ENCODE data around the gene PVALEF. TPM values are rescaled to one million over a fixed set of nuclear protein-coding genes. Genes with fewer than 3 reads are reported as not detected.

PVALEF gene
- total RNA-seq, 1 experiment from 2014 or later = not detected

DNA sequence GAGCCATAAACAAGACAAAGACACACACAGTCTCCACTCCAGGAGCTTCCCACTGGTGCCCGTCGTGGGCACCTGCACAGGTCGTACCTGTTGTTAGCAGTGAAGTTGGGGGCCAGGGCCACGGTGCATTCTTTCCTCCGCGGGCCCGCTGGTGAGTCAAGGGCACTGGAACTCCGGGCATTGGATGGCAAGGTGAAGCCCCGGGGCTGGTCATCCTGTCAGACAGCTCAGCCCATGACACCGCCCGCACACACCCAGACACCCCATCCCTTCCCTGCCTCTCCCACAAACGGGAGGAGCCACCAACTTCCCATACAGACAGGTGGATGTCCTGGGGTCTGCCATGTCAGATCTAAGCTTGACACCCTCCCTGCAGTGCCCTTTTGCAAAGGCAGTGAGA is 41.4 kb downstream of the PVALEF start:
- H3K23ac ChIP-seq (ENCODE audit: insufficient read length, low read depth, low read length) = no peak overlapping the region
- H4K91ac ChIP-seq (ENCODE audit: insufficient read length, low read depth, low read length) = no peak overlapping the region
- H3K27me3 ChIP-seq (ENCODE audit: insufficient read depth, low read length) = no peaks in the 10 kb centered on the region
- H3K27ac ChIP-seq (ENCODE audit: insufficient read length, low read depth, low read length) = no peak overlapping the region
- H3K9me3 Mint-ChIP-seq = no peaks in the 10 kb centered on the region
- no peaks in the 10 kb centered on the region for H3K9me3 ChIP-seq (ENCODE audit: control insufficient read depth, low read depth, low read length)
- no peak overlapping the region for H2AK5ac ChIP-seq (ENCODE audit: insufficient read length, low read length)
- no peaks in the 10 kb centered on the region for H3K27me3 Mint-ChIP-seq (ENCODE audit: low read depth)
- no peak overlapping the region for H2BK5ac ChIP-seq (ENCODE audit: insufficient read length, low read length)
- no peak overlapping the region for H3K56ac ChIP-seq (ENCODE audit: insufficient read length, low read depth, low read length)
- no peak overlapping the region for H3K18ac ChIP-seq (ENCODE audit: insufficient read length, low read depth, low read length)
- H3T11ph ChIP-seq (ENCODE audit: low read length) = no peak overlapping the region
- no peak overlapping the region for H2BK12ac ChIP-seq (ENCODE audit: insufficient read length, low read depth, low read length)
- no peaks in the 10 kb centered on the region for H4K20me1 ChIP-seq (ENCODE audit: control insufficient read depth, insufficient read depth, insufficient read length)
- no peak overlapping the region for H4K5ac ChIP-seq (ENCODE audit: insufficient read length, low read depth, low read length)
- H3K4me1 Mint-ChIP-seq = peaks cover 3 to 4% of the 10 kb centered on the region in 2 experiments; a peak in 1 of 4 replicates
- no peaks in the 10 kb centered on the region; the same call in 1 of the 2 replicates for H3K79me2 ChIP-seq (ENCODE audit: insufficient read depth, low read length)
- no peak overlapping the region for H3K14ac ChIP-seq (ENCODE audit: insufficient read depth, low read length)
- no peaks in the 10 kb centered on the region for H3K79me1 ChIP-seq (ENCODE audit: insufficient read depth, low read depth, low read length, poor library complexity, severe bottlenecking)
- H4K8ac ChIP-seq (replicated peaks; ENCODE audit: insufficient read length, low read depth, low read length) = no peak overlapping the region
- no peak overlapping the region for H3K4me2 ChIP-seq (ENCODE audit: insufficient read depth, insufficient read length, low read length)
- H3K4me3 Mint-ChIP-seq = no peak overlapping the region
- TF ChIP-seq, protein P1, sequence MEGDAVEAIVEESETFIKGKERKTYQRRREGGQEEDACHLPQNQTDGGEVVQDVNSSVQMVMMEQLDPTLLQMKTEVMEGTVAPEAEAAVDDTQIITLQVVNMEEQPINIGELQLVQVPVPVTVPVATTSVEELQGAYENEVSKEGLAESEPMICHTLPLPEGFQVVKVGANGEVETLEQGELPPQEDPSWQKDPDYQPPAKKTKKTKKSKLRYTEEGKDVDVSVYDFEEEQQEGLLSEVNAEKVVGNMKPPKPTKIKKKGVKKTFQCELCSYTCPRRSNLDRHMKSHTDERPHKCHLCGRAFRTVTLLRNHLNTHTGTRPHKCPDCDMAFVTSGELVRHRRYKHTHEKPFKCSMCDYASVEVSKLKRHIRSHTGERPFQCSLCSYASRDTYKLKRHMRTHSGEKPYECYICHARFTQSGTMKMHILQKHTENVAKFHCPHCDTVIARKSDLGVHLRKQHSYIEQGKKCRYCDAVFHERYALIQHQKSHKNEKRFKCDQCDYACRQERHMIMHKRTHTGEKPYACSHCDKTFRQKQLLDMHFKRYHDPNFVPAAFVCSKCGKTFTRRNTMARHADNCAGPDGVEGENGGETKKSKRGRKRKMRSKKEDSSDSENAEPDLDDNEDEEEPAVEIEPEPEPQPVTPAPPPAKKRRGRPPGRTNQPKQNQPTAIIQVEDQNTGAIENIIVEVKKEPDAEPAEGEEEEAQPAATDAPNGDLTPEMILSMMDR (conservative IDR thresholded peaks at IDR 0.05) = no peak
- WGBS (ENCODE audit: extremely low coverage, insufficient read length, low lambda C conversion rate) = no CpG with 5 or more reads among the region's 12 CpGs
- H3K4ac ChIP-seq (ENCODE audit: low read depth, low read length) = no peak overlapping the region
- H3K23me2 ChIP-seq (ENCODE audit: insufficient read length, low read depth, low read length, poor library complexity, severe bottlenecking) = no peaks in the 10 kb centered on the region
- no peak for DNase-seq
- H2BK20ac ChIP-seq (ENCODE audit: low read depth, low read length, poor library complexity, severe bottlenecking) = no peak overlapping the region
- H3K36me3 Mint-ChIP-seq (ENCODE audit: insufficient read depth in 1 of 3, low read depth in 3 of 3) = peaks cover 0 to 38% (median 7%) of the 10 kb centered on the region in 3 experiments; a peak in 5 of 7 replicates
- no peaks in the 10 kb centered on the region for H3K4me1 ChIP-seq (ENCODE audit: insufficient read depth, low read length)
- H2AFZ ChIP-seq (ENCODE audit: low read length) = no peak overlapping the region
- no peak overlapping the region; a peak in 1 of 7 replicates for H3K27ac Mint-ChIP-seq
- no peak overlapping the region for H2BK15ac ChIP-seq (ENCODE audit: low read depth, low read length)
- H2BK120ac ChIP-seq (ENCODE audit: low read depth, low read length, poor library complexity, severe bottlenecking) = no peak overlapping the region
- no peak overlapping the region for H3K9ac ChIP-seq (ENCODE audit: extremely low read depth, insufficient read length, low read length)

All from H9 (cell line).